HG03196 (cell line): ENCODE results near the gene NEFH.

Source experiments
- ATAC-seq: cut with Tn5 transposase; IDR thresholded peaks from one replicate; pipeline ENCODE4 v1.9.1; 2021; ENCODE audit not compliant: unreplicated experiment

NEFH gene

DNA sequence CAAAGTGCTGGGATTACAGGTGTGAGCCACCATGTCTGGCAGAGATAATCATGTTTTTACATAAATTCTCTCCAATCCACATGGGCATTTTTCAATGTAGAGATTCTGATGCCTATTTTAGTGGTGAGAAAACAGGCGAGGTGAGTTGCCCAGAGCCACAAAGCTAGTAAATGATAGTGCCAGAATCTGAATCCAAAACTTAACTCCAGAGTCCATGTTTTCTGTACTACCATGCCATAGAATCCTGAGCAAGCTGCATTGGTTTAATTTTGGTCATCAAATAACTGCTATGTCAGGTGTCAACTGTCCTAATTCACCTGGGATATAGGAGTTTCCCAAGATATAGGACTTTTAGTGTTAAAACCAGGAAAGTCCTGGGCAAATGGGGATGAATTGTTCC is 13.6 kb downstream of the NEFH start:
- no peak for ATAC-seq

DNA sequence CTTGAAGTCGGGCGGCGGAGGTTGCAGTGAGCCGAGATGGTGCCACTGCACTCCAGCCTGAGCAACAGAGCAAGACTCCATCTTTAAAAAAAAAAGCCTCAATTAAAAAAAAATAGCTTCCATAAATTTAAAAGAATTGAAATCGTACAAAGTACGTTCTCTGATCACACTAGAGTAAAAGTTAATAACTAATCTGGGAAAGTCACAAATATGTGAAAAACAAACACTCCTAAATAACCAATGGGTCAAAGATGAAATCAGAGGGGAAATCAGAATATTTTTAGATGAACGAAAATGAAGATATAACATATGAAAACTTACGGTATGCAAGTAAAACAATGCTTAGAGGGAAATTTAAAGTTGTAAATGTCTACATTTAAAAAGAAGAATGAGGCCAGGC is 19.8 kb downstream of the NEFH start:
- ATAC-seq = no peak

DNA sequence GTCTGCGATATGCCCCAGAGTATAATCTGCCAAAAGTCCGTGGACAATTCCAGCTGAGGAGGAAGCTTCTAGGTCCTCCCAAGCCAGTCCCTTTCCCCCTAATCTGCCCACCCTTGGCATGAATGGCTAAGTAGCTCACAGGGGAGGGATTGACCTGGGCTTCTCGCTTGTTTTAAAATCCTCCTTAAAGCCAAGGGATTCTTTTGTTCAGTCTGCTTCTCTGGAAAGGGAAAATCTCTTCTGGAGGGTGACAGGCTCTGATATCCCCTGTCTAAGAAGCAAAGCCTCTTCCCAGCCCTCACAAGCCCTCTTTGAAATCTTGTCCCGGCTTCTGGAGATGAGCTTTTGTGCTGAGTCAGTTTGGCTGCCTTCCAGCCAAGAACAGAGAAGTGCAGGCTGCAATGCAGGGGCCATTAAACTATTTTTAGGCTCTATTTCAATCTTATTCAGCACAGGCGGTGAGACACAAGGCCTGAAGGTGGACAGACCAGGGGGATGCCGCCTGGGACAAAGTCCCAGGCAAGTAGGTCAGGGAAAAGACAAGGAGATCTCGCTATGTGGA is 23.9 kb downstream of the NEFH start:
- no peak for ATAC-seq

DNA sequence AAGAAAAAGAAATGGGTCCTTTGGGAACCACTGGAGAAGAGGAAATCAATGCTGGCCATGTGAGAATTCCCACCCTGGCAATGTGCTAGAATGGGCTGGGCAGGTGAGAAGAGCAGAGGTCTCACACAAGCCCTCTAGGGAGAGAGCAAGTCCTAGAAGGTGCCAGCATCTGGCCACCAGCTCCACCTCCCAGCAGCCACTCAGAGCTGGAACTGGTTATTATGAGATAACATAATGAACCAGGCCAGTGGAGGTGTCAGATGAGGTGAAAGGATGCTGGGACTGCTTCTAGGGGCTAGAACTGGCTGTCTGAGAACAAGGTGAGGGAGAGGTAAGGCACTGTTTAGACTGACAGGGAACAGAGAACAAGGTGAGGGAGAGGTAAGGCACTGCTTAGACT is 29.3 kb downstream of the NEFH start:
- no peak for ATAC-seq

DNA sequence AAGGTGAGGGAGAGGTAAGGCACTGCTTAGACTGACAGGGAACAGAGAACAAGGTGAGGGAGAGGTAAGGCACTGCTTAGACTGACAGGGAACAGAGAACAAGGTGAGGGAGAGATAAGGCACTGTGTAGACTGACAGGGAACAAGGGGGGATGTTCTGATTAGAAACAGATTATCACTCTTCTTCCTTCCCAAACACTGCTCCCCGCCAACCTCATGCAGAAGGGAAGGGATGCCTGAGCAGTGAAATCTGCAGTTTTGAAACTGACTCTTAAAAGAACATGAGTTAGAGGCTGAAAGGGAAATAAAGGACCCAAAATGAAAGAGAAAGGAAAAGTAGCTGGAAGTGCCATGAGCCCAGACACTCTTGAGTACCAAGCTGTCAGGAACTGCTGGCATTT is 29.8 kb downstream of the NEFH start:
- no peak for ATAC-seq

DNA sequence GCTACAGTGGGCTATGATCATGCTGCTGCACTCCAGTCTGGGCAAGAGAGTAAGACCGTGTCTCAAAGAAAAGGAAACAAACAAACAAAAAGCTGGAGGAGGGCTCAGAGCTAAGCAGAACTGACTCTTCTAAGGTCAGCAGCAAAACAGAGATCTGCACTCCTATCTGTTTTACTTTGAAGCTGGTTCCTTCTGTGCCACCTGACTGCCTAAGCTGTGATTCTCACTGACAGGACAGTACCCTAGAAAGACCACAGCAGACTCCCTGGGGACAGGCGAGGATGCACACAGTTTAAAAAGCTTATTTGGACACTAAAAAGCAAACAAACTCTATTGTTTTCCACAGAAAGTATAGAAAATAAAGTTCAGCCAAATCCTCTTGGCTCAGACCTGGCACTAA is 30.5 kb downstream of the NEFH start:
- no peak for ATAC-seq

DNA sequence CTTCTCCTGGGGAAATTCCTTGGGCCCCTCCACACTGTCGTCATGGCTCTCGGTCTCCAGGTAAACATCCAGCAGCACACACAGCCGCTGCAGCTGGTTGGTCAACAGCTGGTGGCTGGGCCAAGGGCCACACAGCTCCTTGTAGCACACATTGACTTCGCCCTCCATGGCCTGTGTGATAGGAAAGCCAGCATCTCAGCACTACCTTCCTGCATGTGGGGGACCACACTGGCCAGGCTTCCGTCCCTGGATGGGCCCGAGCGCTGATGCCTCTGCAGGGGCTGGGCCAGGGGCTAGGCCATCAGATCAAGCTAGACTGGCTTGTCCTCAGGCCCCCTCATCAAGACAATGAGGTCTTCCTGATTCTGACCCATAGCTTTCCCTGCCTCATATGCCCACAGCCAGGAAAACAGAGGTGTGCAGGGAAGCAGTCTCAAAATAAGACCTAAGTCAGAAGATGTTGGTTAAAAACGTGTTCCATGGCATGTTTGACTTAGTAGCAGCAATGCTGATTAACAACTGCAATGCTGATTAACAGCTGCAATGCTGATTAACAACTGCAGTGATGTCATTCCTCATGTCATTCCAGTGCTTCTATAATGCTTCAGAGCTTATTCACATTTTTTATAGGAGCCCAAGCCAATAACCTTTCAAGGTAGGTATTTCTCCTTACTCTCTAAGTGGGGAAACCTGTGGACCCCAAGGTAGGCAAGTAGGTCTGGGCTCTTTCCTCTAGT is 31.3 kb downstream of the NEFH start:
- ATAC-seq = no peak

DNA sequence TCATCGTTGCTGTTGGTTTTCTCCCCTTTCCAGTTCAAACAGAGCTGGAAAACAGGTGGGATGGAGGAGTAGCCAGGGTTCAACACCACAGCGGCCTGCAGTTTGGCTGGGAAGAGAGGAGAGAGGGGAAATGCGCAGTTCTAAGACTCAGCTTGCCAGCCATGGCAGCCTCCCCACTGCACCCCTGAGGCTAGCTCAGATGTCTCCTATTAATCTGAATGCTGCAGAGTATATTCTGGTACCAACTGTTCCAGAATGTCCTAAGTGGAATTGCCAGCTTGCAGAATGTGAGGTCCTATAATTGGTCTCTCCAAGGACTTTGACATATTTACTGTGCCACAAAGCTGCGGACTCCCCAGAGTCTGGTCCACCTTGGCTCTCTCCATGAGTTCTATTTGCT is 32.0 kb downstream of the NEFH start:
- ATAC-seq = no peak

DNA sequence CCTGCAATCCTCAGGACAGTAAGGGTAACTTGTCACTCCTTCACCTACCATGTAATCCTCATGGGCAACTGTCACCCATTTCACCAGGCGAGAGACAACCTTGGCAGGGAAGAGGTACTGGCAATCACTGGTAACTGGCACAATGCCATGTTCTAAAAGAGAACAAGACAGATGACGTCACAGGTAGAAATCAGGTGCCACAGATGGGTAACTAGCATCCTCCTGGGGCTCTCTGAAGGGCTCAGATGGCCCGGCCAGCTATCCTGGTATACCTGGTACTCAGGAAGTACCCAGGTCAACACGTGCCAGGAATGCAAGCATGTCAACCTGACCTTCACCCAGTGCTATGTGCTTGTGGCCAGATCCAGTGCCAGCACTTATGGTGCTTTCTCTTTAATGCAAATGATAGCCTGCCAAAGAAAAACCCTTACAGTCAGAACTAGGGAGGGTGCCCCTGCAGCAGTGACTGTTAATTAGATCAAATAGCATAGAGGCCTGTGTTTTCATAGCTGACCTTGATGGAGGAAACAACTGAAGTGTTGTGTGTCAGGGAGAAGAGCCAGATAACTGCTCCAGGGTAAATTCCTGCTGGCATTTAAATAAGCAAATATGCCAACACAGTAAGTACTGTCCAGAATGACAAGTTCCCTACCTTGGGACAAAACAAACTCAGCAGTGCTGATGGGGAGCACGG is 37.3 kb downstream of the NEFH start:
- no peak for ATAC-seq

DNA sequence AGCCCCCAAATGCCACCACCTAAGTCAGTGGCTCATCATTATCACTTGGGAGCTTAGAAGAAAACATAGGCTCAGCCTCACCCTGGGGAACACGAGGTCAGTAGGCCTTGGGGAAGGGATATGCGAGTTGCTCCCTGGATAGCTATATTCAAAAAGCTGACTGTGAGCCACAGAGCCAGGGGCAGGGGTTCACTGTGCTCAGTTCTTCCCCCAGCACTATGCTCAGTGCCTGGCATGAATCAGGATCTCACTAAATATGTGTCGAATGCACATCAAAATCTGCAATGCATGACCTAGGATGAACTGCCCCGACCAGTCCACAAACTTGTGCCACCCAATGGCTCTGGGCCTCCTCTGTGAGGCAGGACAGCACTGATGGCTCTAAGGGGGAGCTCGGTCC is 38.4 kb downstream of the NEFH start:
- no peak for ATAC-seq

DNA sequence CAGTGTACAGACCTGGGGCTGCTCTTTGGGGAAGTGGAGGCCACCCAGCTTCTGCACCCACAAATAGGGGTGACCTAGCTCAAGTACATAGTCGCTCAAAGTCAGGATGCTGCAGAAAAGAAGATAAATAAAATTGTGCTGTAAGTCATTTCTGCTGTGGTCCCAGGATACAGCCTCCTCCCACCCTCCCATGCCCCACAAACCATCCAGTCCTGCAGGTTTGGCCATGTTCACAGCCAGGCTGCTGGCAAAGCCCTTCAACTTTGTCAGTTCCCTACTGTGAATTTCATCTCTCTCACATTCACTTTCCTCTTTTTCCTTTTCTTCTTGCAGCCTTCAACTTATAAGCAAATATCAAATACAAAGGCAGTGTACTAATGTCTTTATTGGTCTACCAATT is 40.0 kb downstream of the NEFH start:
- ATAC-seq = no peak

DNA sequence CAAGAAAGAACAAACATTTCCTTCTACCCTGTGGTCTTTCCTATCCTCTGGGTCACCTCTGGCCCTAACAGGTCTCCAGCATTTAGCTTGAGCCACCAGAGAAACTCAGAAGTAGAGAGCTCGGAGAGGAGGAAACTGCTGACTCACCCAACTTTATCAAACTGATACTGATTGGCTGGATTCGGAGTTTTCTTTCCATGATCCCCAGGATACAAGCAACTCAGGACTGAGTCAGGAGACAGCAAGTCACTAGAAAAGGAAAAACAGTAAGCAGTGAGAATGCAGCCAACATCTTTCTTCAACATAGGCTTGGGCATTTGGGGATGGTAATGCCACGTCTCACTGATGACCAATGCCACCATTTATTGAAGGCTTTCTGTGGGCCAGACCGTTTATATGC is 40.8 kb downstream of the NEFH start:
- ATAC-seq = no peak

DNA sequence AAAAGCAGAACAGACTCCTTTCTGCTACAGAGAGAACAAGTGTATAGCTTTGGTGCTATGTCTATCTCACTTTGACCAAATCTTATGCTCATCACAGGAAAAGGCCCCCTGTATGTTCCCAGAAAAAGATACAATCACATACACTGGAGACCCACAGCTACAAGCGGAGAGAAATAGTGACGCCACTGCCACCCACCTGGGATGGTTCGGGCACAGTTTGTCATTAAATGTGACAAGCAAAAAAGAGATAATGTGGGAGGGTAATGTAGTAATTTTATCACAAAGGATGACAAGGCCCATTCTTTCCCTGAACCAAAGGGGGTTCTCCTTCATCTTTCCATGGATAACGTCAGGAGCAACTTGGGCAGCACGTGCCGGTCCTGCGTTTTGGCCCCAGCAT is 41.5 kb downstream of the NEFH start:
- ATAC-seq = no peak

DNA sequence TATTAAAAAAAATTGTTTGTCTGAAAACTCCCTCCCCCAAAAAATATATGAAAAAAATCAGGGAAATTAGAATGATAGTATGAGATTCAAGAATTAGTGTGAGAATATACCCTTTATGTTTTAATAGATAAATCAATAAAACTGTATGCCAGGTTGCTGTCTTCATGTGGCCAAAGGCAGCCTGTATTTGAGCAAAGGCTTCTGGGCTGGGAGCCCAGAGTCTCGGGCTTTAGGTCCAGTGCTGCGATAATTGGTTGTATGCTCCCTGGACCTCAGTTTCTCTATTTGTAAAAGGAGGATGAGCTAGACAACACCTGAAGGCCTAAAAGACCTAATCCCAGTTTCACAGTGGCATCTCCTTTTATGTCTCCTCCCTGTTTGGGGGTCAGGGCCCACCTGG is 43.7 kb downstream of the NEFH start:
- ATAC-seq = no peak

DNA sequence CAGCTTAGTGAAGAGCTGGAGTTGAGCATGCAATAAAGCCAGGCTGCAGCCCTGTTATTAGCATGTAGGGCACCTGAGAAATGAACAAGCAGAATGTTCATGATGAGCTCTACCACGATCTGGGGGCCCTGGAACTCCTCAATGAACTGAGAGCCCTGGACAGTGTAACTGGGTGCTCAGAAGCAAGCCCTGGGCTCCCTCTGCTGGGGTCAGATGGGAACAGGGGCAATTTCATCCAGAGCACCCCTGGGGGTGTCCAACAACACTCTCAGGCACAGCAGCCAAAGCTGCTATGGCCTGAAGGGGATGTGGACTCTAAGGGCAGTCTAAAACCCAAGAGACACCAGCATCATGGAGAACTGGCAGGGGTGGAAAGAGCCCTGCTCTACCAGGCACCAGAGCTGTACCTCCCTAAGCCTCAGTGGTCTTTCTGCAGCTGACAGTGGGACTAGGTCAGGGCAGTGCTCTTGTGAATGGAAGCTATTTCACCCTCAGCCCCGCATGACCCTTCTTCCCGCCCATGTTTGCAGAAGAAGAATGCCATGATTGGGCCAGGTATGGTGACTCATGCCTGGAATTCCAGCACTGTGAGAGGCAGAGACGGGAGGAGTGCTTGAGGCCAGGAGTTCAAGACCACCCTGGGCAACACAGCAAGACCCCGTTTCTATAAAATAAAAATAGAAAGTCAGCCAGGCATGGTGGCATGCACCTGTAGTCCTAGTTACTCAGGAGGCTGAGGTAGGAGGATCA is 44.6 kb downstream of the NEFH start:
- no peak for ATAC-seq

DNA sequence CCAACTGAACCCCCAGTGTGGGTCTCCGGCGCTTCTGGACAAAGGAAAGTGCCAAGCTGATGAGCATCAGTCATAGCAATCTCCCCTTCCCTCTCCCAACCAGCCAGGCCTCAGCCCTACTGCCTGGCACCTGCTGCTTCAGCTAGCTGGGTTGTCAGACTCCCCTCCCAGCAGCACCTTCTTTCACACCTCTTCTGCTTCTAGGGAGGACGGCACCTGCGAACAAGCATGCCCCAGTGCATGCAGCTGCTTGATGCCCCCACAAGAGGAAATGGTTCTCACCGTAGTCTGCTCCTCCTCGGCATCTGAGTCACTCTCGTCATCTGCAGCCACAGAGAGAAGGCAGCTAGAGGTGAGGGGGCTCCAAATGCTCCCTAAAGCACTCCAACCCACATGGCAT is 48.1 kb downstream of the NEFH start:
- no peak for ATAC-seq

DNA sequence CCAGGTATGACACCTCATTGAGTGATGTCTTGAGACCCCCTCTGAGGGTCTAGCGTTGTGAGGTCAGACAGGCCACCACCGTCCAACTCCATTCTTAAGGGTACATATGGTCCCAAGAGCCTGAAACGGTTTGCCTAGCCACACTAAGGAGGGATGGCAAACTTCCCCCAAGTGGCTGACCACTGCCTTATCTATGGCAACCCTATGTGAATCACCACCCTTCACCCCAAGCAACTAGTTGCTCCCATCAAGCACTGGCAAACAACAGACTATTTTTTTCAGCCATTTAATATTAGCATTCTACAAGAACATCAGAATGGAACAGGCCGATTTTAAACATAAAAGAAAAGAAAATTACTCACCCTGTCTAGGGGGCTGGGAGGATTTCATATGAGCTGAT is 50.7 kb downstream of the NEFH start:
- no peak for ATAC-seq

DNA sequence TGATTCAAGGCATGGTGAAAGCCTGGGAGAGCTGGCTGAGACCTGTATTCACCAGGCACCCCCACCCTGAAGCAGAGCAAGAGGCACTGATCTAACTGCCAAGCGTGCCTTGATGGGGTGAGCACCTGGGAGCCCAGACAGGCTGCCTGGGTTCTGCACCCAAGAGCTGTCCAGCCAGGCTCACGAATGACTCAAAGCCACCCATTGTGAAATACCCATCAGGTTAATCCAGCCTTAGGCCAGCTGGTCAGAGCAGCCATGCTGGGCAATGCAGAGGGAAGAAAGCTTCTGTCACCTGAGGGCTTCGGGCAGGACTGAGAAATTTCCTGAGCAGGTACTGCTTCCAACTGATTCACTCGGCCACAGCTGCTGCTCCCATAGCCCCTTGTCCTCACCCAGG is 51.4 kb downstream of the NEFH start:
- ATAC-seq = no peak

DNA sequence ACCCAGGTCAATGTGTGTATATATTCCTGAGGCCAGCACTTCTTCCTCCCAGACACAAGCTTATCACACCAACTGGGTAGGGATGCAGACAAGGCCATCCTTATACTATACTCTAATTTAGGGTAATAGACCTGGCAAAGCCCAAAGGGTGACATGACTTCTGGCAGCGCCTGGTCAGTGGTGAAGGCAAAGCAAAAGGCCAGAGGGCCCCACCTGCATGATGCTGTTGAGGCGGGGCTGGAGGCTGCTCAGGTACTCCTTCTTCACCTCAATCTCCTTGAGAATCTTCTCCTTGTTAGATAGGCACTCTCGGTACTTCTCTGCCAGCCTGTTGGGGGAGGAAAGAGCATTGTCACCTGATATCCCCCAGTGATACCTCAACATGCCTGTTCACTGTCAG is 56.4 kb downstream of the NEFH start:
- ATAC-seq = no peak

DNA sequence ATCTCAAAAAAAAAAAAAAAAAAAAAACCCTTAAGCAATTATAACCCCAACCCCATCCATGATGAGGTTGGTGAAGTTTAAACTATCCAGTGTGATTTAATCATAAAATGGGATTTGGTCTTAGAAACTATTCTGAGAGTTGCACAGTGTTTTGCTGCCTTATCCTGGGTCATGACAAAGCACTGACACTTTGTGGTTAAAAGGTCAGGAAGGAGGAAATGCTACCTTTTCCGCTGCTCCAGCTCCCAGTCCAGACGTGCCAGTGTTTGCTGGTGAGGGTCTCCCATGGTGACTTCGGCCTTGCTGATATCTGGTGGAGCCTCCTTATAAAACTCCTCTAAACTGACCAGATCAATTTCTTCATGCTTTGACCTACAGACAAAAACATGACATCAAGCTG is 59.1 kb downstream of the NEFH start:
- no peak for ATAC-seq
